GM12891 (cell line): ENCODE measurements around the gene CHST2.

Experiments used
- POLR2A ChIP-seq: IDR thresholded peaks from 2 replicates; pipeline ENCODE4 v1.6.1; 2011; ENCODE audit warnings: low read depth, low read length, control low read depth
- TAF1 ChIP-seq: IDR thresholded peaks from 2 replicates; pipeline ENCODE4 v1.6.1; 2011; ENCODE audit warnings: low read depth, low read length, control low read depth

GRCh38 chr3:143081365-143081764 lies 38.2 kb upstream of the CHST2 start:
- TF ChIP-seq POLR2A (no peak), TAF1 (no peak)
